GM18868 (cell line): ENCODE results near the gene FSTL5.
"Not testable (repeated sequence)": the region's sequence is repeated elsewhere in the genome, so short reads cannot be mapped to it uniquely, and the experiment has no call there.

Experiments
- ATAC-seq: cut with Tn5 transposase; IDR thresholded peaks from one replicate; pipeline ENCODE4 v1.9.1; 2021; ENCODE audit warnings: mild to moderate bottlenecking, moderate library complexity; ENCODE audit not compliant: unreplicated experiment

Gene FSTL5

DNA sequence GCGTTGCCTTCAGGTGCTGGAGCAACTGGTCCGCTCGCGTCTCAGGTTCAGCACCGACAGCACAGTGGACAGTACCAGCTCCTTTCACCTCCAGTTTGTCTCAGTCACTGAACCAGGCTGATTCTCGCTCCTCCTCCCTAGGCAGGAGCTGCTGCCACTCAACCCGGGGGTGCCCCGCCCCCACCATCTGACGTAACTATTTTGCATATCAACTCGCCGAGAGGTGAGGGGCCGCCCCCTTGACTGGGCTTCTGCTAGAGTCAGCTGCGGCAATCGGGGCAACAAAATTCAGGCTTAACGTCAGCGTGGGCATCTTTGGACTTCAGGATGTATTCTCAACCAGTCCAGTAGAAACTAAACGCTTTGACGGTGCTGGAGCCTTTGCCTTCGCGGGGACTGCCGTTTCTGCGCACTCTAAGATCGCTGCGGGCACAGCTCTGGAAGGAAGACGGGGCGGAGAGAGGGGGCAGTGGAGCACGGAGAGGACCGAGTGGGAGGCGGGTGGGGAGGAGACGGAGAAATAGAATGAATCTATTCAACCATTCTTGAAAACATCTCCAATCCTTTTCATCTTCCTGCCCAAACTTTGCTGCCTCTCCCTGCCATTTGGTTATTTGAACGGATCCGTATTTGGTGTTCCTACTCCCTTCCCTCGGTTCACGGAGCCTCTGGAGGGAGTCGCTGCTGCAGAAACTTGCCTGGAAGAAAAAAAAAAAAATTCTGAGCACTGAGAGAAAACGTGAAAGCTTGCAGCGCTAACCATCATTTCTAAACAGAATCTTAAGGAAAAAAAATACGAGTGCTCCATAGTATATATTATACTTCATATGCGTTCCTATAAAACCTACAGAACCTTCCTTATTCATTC is at the start of gene FSTL5:
FSTL5 (minus strand) TSS at position 109 of the 868 bp plus-strand sequence. CDS start 52,604 bp downstream, outside the sequence.
- peak; percentile 94 for ATAC-seq

DNA sequence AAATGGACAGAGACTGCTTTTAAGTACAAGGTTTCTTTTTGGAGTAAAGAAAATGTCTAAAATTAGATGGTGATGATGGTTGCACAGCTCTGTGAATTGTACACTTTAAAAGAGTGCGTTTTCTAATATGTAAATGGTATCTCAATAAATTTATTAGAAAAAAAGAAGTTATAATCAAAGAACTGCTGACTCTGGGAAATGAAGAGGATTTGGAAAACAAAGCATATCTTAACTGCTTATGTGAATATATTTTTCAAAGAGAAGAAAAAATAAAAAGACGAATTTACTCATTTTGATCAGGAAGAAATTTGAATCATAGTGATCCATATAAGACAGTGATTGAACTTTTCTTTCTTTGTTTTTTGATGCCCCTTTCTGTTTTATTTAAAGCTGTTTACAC is 45.9 kb upstream of the FSTL5 start:
- ATAC-seq = no peak

DNA sequence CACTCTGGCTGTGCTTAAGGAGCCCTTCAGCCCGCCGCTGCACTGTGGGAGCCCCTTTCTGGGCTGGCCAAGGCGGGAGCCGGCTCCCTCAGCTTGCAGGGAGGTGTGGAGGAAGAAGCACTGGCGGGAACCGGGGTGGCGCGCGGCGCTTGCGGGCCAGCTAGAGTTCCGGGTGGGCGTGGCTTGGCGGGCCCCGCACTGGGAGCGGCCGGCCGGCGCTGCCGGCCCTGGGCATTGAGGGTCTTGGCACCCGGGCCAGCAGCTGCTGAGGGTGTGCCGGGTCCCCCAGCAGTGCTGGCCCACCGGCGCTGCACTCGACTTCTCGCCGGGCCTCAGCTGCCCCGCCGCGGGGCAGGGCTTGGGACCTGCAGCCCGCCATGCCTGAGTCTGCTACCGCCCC is 39.7 kb upstream of the FSTL5 start:
- not testable (repeated sequence) for ATAC-seq

DNA sequence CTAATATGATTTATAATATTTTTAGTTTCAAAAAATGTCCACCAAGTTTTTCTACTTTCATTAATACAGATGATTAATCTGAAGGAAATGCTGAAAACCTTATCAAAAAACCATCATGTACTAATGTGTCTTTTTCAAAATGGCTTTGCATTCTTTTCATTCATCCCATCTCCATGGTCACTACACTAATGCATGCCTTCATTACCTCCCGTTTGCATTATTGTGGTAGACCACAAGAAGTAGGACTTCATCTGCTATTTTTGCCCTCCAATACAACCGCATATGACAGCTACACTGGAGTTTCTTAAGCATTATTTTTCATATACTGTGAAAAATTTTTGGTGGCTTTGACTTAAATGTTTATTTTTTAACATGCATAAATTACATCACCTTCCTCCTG is 37.9 kb upstream of the FSTL5 start:
- ATAC-seq = no peak

DNA sequence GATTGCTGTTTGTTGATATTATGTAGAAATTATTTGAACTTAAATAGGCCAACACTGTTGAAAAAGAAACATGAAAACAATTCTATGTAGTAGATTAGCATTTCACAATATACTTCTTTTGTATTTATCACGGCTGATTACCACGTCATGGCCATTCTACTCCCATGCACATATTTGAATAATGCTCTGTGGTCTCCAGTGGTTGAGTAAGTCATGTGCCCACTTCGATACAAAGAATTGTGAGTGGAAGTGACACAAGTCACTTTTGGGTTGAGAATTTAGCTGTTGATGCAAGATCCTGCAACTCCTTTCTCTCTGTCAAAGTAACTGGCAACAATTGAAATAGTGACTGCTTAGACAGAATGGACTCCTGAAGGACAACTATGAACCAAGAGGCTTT is 6.7 kb upstream of the FSTL5 start:
- no peak for ATAC-seq

DNA sequence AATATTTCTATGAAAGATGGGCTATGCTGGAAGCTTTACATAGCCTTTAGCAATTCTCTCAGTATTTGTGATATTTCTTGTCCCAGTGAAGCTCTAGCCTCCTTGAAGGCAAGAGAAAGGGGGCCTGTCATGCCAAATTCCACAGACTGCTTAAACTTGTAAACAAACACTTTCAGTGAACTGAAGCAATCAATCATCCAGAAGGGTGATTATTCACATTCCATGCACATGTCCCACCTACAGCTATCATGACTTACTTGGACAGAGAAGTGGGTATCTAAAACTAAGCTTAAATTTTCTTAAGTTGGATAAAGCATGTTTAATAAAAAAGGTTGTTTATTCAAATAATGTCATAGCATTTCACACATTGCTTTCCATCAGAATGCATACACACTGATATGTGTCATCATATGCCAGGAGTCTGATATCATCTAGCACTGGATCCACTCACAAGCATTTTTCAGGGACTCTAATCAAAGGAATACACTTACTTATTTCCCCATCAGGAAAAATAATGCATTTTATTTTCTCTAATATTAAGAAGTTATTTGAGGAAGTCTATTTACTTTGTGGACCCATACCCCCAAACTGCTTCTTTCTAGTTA is 1.2 kb upstream of the FSTL5 start:
- no peak for ATAC-seq

DNA sequence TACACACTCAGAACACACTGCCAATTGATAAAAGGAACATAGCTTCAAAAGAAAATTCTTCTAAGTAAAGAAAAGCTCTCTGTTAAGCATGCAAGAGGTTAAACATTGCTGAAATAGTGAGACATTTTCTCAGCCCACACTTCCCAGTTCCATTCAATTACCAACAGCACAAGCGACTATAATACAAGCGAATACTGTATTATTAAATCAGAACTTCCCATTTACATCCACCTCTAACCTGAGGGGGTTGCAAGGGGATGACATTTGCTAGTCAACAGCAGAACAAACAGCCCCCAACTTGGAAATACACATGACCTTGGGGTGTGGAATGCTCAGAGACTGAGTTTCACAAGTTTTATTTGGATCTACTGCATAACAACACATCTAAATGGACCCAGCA is 1.1 kb downstream of the FSTL5 start:
- ATAC-seq = no peak

DNA sequence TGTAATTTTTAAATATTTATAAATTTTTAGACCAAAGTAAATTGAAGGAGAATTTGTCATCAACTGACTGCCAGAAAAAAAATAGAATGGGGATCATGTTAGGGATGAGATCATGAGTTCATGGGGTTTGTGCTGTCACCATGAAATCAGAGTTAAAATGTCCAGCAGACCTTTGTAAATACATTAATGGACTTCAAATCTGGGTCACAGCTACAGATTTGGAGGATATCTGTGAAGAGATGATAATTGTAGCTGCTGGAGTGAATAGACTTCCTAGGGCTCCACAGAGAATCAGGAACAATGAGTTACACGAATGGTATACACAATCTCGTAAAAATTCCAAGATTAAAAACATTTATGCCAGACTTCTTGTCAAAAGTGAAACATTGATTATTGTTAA is 6.6 kb downstream of the FSTL5 start:
- ATAC-seq = no peak

DNA sequence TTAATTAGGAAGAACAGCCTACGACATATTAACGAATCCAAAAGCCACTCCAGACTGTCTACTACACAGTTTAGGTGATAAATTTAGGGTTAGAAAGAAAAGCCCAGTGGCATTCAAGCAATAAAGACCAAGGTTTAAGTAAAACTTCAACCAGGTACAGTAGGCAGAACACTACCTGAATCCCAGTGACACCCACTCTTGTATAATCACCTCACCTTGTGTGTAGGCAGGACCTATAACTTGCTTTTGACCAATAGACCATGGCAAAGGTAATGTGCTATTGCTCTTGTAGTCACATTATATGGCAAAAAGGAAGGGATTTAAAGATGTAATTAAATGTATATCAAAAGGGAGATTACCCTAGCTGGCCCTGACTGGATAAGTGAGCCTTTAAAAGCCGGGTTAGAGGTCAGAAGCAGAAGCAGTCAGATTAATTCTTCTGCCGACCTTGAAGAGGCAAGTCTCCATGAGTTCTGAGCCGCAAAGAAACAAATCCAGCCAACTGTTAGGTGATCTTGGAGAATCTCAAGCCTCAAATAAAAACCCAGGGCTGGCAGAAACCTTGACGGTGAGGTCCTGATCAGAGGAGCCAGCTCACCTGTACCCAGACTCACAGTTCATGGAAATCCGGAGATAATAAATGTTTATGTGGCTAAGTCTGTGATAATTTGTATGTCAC is 8.8 kb downstream of the FSTL5 start:
- no peak for ATAC-seq

DNA sequence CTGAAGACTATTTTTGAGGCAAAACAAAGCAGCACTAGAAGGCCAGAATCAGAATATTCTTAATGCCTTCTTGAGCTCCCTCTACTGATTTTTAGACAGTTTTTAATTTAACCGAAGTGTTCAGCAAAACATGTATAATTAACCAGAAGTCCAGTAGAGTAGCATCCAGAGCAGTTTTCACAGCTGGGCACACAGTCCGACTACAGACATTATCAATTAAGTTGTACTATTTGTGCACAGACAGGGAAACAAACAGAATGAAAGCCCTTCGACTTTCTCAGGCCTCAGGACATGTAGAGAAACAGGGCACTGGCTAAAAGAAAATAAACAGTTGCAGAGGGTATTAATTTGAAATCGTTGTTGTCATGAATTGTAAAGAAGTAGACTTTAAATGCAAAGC is 11.9 kb downstream of the FSTL5 start:
- no peak for ATAC-seq

DNA sequence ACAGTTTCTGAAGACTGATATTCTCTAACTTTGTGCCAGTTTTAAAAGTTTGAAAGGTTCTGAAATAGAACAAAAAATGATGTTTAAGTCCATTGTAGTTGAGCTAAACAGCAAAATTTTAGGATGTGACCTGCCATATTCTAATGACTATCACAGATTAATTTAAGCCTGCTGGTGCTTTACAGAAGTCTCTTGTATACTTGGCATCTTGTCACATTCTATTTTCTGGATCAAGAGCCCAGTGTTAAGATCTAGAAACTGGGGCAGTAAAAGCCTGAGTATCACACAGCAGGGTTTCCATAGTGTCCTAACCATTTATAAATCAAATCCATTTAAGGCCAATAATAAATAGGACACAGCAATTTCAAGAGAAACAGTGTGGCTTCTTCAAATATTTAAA is 12.4 kb downstream of the FSTL5 start:
- ATAC-seq = no peak

DNA sequence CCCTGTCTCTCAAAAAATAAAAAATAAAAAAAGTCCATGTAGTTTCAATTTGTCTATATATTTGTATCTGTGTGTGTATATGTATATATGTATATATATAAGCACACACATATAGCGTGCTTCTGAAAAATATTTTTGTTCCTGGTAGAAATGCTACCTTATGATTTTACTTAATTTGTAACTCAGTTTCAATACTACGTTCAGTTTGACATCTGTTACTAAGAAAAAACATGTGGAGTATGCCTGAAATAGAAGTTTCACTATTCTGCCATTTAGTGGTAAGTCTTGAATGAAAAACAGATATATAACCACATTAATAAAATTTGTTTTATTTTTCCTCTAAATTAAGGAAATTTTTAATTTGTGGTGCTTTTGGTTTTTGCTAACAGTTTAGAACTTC is 14.2 kb downstream of the FSTL5 start:
- ATAC-seq = no peak

DNA sequence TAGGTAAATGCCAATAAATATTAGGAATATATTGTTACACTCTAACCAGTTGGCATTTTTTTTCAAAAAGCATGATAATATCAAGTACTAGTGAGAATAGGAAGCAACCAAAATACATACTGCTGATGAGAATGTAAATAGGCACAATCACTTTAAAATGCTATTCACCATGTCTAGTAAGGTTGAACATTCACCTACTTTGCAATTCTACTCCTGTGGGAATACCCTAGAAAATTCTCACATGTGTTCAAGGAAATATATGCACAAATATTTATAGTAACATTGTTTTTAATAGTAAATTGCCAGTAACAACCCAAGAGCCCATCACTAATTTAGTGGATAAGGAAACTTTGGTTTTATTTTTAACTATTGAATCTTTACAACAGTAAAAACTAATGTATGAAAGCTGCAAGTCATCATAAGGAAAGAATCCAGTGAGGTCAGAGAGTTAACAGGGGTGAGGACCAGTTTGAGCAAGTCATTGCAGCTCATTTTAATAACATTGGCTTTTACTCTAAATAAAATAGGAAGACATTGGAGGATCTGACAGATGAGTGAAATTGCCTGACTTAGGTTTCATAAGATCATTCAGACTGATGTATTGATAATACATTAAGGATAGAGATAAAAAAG is 23.6 kb downstream of the FSTL5 start:
- ATAC-seq = no peak

DNA sequence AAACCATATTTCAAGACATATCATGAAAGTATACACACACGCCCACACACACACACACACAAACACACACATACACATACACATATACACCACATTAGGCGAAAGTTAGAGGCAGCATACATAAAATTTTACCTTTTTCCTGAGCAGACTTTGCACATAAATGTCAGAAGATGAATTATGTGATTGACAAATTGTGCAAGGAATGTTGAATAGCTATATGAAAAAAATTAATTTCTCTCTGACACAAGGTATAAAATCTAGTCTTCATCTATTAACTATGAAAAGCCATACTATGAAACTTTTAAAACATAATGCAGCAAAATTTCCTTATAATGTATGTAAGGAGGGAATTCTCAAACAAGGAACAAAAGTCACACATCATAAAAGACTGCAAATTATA is 24.4 kb downstream of the FSTL5 start:
- no peak for ATAC-seq

DNA sequence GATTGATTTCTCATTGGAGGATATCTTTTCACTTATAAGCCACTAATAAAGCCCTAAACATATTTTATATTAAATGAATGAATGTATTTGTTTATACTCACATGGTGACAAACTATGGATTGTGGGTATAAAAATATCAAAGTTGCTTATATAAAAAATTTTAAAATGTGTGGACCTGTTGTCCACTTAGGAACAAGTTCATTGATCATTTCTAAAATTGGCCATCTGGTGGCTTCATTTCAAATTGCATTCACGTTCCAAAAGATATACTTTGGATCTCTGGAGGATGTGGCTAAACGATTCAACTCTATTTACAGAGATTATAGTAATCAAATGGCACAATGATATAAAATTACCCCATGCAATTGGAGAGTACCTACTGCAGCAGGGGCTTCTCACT is 32.5 kb downstream of the FSTL5 start:
- ATAC-seq = no peak

DNA sequence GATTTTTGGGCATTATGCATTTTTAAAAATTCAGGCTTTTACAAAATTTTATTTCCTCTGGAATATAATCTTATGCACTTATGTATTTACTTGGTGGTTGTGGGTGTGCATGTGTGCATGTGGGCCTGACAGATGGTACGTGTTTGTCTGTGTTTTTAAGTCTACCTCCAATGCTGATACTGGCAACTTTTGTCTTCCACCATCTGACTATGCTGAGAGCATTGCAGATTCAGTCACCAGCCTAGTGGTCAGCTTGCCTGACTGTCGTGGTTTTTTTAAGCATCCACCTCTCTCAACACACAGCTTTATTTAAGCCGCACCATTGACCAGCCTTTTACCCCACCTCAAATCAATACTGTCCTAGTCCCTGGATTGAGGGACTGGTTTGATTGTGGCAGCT is 37.1 kb downstream of the FSTL5 start:
- ATAC-seq = no peak

DNA sequence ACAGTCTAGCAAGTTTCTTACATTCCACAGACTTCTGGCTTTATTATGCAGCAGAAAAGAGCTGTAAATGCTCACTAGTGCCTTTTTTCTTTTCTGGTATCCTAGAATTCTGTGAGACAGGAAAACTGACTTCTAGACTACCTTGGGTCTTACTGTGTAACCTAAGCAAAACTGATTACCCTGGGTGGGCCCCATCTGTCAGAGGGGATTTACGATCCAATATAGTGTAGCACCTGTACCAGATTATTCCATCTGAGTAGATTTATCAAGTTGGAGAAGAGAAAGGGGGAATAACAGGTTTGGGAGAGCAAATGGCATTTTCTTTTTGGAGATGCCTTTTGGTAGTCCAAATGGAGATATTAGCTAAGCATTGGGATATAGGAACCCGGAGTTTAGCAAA is 46.7 kb downstream of the FSTL5 start:
- no peak for ATAC-seq

DNA sequence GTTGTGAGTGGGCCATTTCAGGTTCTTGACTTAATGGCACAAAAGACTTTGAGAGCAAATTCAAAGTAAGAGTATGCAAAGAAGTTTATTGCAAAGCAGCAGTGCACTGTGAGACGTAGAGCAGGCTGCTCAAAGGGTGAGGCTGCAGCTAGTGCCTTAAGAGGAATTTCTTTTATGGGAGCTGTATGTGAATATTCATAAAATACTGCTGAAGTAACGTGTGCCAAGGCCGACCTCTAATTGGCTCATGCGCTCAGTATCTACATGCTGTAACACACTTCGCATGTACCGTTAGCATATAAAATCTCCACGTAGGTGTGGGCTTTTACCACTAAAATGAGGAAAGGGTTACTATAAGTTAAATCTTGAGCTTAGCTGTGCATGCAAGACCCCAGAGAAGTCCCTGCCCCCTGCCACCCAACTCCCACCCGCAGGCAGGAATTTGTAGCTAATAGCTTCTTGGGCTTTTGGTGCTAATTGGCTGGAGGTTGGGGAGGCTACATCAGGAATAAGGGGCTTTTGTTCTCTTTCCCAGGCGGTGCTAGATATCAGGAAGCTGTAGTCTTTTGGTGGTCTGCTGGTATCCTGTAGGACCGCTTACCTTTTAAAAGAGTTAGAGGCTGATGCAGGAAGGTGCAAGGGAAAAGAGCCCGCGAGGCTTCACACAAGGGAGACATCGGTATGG is 47.6 kb downstream of the FSTL5 start:
- no peak for ATAC-seq

DNA sequence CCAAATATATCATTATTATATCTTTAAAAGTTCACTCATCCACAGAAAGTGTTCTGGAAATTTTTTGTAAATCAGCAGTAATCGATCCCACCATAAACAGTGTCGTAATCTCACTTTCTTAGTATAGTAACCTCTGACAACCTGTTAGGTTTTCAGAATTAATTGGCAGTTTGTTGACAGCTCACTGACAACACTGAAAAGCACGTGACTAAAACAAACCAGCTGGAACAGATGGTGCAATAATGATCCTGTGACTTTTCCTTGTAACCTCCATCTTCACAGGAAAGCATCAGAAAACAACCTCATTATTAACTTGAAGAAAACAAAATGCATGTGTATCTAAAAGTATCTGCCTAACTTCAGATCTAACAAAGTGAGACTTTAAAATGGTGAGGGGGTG is 48.5 kb downstream of the FSTL5 start:
- no peak for ATAC-seq

DNA sequence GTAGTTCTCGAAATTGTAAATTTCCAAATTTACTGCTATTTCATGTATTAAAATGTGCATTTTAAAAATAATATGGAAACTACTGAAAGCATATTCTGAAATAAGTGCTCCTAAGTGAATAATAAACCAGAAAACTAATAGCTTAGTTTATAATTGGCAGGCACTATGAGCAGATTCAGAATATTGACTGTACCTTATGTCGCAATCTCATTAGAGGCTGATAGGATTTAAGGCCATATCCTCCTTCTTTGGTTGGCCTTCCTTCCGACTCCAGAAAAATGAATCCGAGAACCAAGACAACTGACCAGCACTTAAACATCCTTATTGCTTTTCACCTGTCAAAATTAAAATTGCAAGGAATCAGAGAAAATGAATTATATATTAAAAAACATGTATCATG is 52.7 kb downstream of the FSTL5 start:
- ATAC-seq = no peak
